MM.1S (cell line): ENCODE measurements around the gene PVR.
"Not testable (repeated sequence)": the region's sequence is repeated elsewhere in the genome, so short reads cannot be mapped to it uniquely, and the experiment has no call there.

Experiments used
- CTCF ChIP-seq: fragments of 300-600 bp; sonication (generic); IDR thresholded peaks from 2 replicates; pipeline ENCODE4 v1.5.1; 2016; ENCODE audit warnings: antibody characterized with exemption, low read length, mixed read lengths
- EZH2 ChIP-seq: fragments of 300-600 bp; sonication (generic); optimal IDR thresholded peaks from 2 replicates; pipeline ENCODE3; 2017; ENCODE audit warnings: low read depth, mild to moderate bottlenecking, antibody characterized with exemption, low read length, mixed read lengths
- EZH2phosphoT487 ChIP-seq: fragments of 300-600 bp; sonication (generic); IDR thresholded peaks from 2 replicates; pipeline ENCODE4 v1.6.1; 2018; ENCODE audit warnings: antibody characterized with exemption, low read length

GRCh38 chr19:44631611-44632010 is 12.1 kb upstream of the PVR start:
- TF ChIP-seq CTCF, EZH2, EZH2phosphoT487: not testable (repeated sequence)
